H1 (cell line): ENCODE results near the gene GSG1L. TPM values are rescaled to one million over a fixed set of nuclear protein-coding genes. Genes with fewer than 3 reads are reported as not detected.

Source experiments
- CTCF ChIA-PET: fragments of 300-600 bp; sonication (Branson Sonifier 250); formaldehyde crosslinking; loops from one replicate; lab custom pipeline; 2021; ENCODE audit not compliant: partially characterized antibody; lab: Charles Lee
- POLR2A ChIA-PET: fragments of 300-600 bp; sonication (Branson Sonifier 250); formaldehyde crosslinking; loops from one replicate; lab custom pipeline; 2021; ENCODE audit warnings: inconsistent platforms; ENCODE audit not compliant: partially characterized antibody; lab: Charles Lee
- DNase-seq, 2 experiments: peaks; one replicate each; pipeline versions ENCODE4 v3.0.0 to v3.0.0-alpha.2; 2010 to 2022; ENCODE audit warnings: low spot score in 2 of 2, low read depth in 1 of 2, mixed read lengths in 1 of 2
- FAIRE-seq: peaks from 2 replicates; lab custom pipeline; 2011; peaks lifted over from hg19 to GRCh38; lab: Jason Lieb, UNC
- H2AFZ ChIP-seq: 2 replicates; pipeline ENCODE4 v1.8.1; 2012; ENCODE audit warnings: low read length, inconsistent platforms
- H2AK5ac ChIP-seq: 2 replicates; pipeline ENCODE4 v1.6.1; 2013; ENCODE audit warnings: low read depth, low read length
- H2BK120ac ChIP-seq: replicated peaks from 2 replicates; pipeline ENCODE3; 2013; ENCODE audit warnings: low read depth, low read length, inconsistent platforms
- H2BK12ac ChIP-seq: 2 replicates; pipeline ENCODE4 v1.6.1; 2013; ENCODE audit warnings: low read depth, low read length
- H2BK15ac ChIP-seq: 2 replicates; pipeline ENCODE4 v1.6.1; 2013; ENCODE audit warnings: low read length
- H2BK20ac ChIP-seq: 2 replicates; pipeline ENCODE4 v1.6.1; 2013; ENCODE audit warnings: low read length
- H2BK5ac ChIP-seq: 2 replicates; pipeline ENCODE4 v1.6.1; 2013; ENCODE audit warnings: low read depth, low read length
- H3K14ac ChIP-seq: 2 replicates; pipeline ENCODE4 v1.6.1; 2013; ENCODE audit warnings: inconsistent platforms; ENCODE audit not compliant: insufficient read length
- H3K18ac ChIP-seq: 2 replicates; pipeline ENCODE4 v1.6.1; 2013; ENCODE audit warnings: low read length; ENCODE audit errors: extremely low read depth
- H3K23ac ChIP-seq: 2 replicates; pipeline ENCODE4 v1.6.1; 2013; ENCODE audit warnings: inconsistent platforms; ENCODE audit not compliant: insufficient read length
- H3K23me2 ChIP-seq: 2 replicates; pipeline ENCODE4 v1.6.1; 2013; ENCODE audit warnings: low read depth, low read length
- H3K27ac ChIP-seq: 2 replicates; pipeline ENCODE4 v1.6.1; 2011; ENCODE audit warnings: low read depth, low read length, inconsistent platforms
- H3K27me3 ChIP-seq, 4 experiments: replicated peaks in 1 of 4; 1 replicate in 1 of 4; 2 replicates in 3 of 4; pipeline versions ENCODE4 v1.6.1 to v1.8.1; 2011 to 2013; ENCODE audit warnings: low read length in 3 of 4, mild to moderate bottlenecking in 3 of 4, inconsistent platforms in 2 of 4, mixed read lengths in 2 of 4, moderate library complexity in 1 of 4; ENCODE audit not compliant: control insufficient read depth in 3 of 4, insufficient read depth in 3 of 4; ENCODE audit errors: extremely low read depth in 1 of 4
- H3K36me3 ChIP-seq, 4 experiments: 2 replicates each; pipeline versions ENCODE4 v1.6.1 to v1.8.1; 2011 to 2013; ENCODE audit warnings: mild to moderate bottlenecking in 4 of 4, low read length in 3 of 4, moderate library complexity in 2 of 4, control low read depth in 1 of 4, inconsistent platforms in 1 of 4; ENCODE audit not compliant: insufficient read depth in 4 of 4, control insufficient read depth in 2 of 4
- H3K4ac ChIP-seq: replicated peaks from 2 replicates; pipeline ENCODE3; 2013; ENCODE audit warnings: low read length, low read depth, mixed read lengths, inconsistent platforms; ENCODE audit not compliant: insufficient read length
- H3K4me1 ChIP-seq, 4 experiments: replicated peaks in 1 of 4; 1 replicate in 1 of 4; 2 replicates in 3 of 4; pipeline versions ENCODE4 v1.6.1 to v1.8.1; 2011 to 2013; ENCODE audit warnings: low read length in 3 of 4, inconsistent platforms in 2 of 4, mixed read lengths in 1 of 4; ENCODE audit not compliant: insufficient read depth in 4 of 4, control insufficient read depth in 3 of 4
- H3K4me2 ChIP-seq, 2 experiments: 2 replicates each; pipeline versions ENCODE4 v1.6.1 to v1.8.1; 2011 to 2013; ENCODE audit warnings: low read depth in 2 of 2, low read length in 2 of 2, control low read depth in 1 of 2, inconsistent platforms in 1 of 2, mild to moderate bottlenecking in 1 of 2; ENCODE audit not compliant: insufficient read depth in 1 of 2
- H3K4me3 ChIP-seq, 4 experiments: fragments of 200-600, 300-600 bp in 1 of 4; sonication (generic), shearing (Covaris generic), sonication (Bioruptor Twin) in 1 of 4; 2 replicates each; pipeline versions ENCODE4 v1.5.1 to v1.8.1; 2011 to 2016; ENCODE audit warnings: low read length in 4 of 4, low read depth in 3 of 4, control low read depth in 2 of 4, inconsistent platforms in 2 of 4, mild to moderate bottlenecking in 2 of 4, mixed read lengths in 1 of 4, moderate library complexity in 1 of 4; ENCODE audit not compliant: insufficient read depth in 2 of 4; ENCODE audit errors: extremely low read depth in 1 of 4
- H3K56ac ChIP-seq: replicated peaks from 2 replicates; pipeline ENCODE3; 2013; ENCODE audit warnings: low read depth, mild to moderate bottlenecking, mixed read lengths, low read length, inconsistent platforms; ENCODE audit not compliant: insufficient read length
- H3K79me1 ChIP-seq: 2 replicates; pipeline ENCODE4 v1.6.1; 2013; ENCODE audit warnings: low read depth, low read length, control low read depth
- H3K79me2 ChIP-seq, 2 experiments: 2 replicates each; pipeline versions ENCODE4 v1.6.1 to v1.8.1; 2012 to 2013; ENCODE audit warnings: low read length in 2 of 2, mild to moderate bottlenecking in 2 of 2, inconsistent platforms in 1 of 2; ENCODE audit not compliant: insufficient read depth in 2 of 2, control insufficient read depth in 1 of 2
- H3K9ac ChIP-seq, 4 experiments: replicated peaks in 1 of 4; 1 replicate in 1 of 4; 2 replicates in 3 of 4; pipeline versions ENCODE4 v1.6.1 to v1.8.1; 2011 to 2013; ENCODE audit warnings: low read depth in 3 of 4, low read length in 3 of 4, control low read depth in 2 of 4, mild to moderate bottlenecking in 2 of 4, moderate library complexity in 2 of 4, inconsistent platforms in 1 of 4; ENCODE audit errors: extremely low read depth in 1 of 4
- H3K9me3 ChIP-seq, 2 experiments: 2 replicates each; pipeline versions ENCODE4 v1.6.1 to v1.8.1; 2012 to 2013; ENCODE audit warnings: mild to moderate bottlenecking in 2 of 2, moderate library complexity in 2 of 2, control low read depth in 1 of 2, inconsistent platforms in 1 of 2, low read depth in 1 of 2, low read length in 1 of 2, mixed read lengths in 1 of 2; ENCODE audit not compliant: insufficient read depth in 2 of 2
- H4K20me1 ChIP-seq, 2 experiments: replicated peaks in 1 of 2; 2 replicates each; pipeline versions ENCODE3 to v1.8.1; 2011 to 2013; ENCODE audit warnings: inconsistent platforms in 2 of 2, low read length in 2 of 2, mild to moderate bottlenecking in 1 of 2; ENCODE audit not compliant: insufficient read depth in 2 of 2, control insufficient read depth in 1 of 2
- H4K5ac ChIP-seq: 2 replicates; pipeline ENCODE4 v1.6.1; 2013; ENCODE audit warnings: low read length, low read depth, mixed read lengths, inconsistent platforms; ENCODE audit not compliant: insufficient read length
- H4K8ac ChIP-seq: 2 replicates; pipeline ENCODE4 v1.8.0; 2013; ENCODE audit warnings: mild to moderate bottlenecking, moderate library complexity, low read length, inconsistent platforms; ENCODE audit not compliant: insufficient read depth; ENCODE audit errors: extremely low read depth
- H4K91ac ChIP-seq: replicated peaks from 2 replicates; pipeline ENCODE3; 2013; ENCODE audit warnings: low read length, mixed read lengths, inconsistent platforms; ENCODE audit not compliant: insufficient read length
- BRCA1 ChIP-seq: IDR thresholded peaks from 2 replicates; pipeline ENCODE4 v1.6.1; 2012; ENCODE audit warnings: low read depth, low read length, improper control_type of control experiment
- CBX8 ChIP-seq: fragments of 300-800, 300-1000 bp; sonication (generic); IDR thresholded peaks from 2 replicates; pipeline ENCODE4 v1.7.1; 2016; ENCODE audit warnings: low read depth, low read length, borderline replicate concordance
- CEBPB ChIP-seq: IDR thresholded peaks from 2 replicates; pipeline ENCODE4 v1.6.1; 2012; ENCODE audit warnings: low read depth, low read length
- EZH2 ChIP-seq: fragments of 200-600 bp; sonication (generic); IDR thresholded peaks from 2 replicates; pipeline ENCODE4 v1.7.1; 2012; ENCODE audit warnings: low read depth, mild to moderate bottlenecking, moderate library complexity, low read length, inconsistent platforms; ENCODE audit not compliant: severe bottlenecking
- RNF2 ChIP-seq: fragments of 200-900, 300-1000 bp; sonication (generic); IDR thresholded peaks from 2 replicates; pipeline ENCODE4 v1.7.1; 2016; ENCODE audit warnings: borderline replicate concordance, low read depth, mild to moderate bottlenecking, antibody characterized with exemption, low read length; ENCODE audit not compliant: poor library complexity, severe bottlenecking; ENCODE audit errors: missing control alignments
- SAP30 ChIP-seq: fragments of 300-600 bp; sonication (generic); IDR thresholded peaks from 2 replicates; pipeline ENCODE4 v1.7.1; 2012; ENCODE audit warnings: low read length, moderate library complexity, mild to moderate bottlenecking, inconsistent platforms; ENCODE audit not compliant: insufficient read depth, insufficient replicate concordance
- TAF7 ChIP-seq: optimal IDR thresholded peaks from 2 replicates; pipeline ENCODE3; 2011; ENCODE audit warnings: low read depth, mild to moderate bottlenecking, inconsistent platforms, low read length, moderate library complexity, borderline replicate concordance
- TEAD4 ChIP-seq: IDR thresholded peaks from 2 replicates; pipeline ENCODE4 v1.6.1; 2012; ENCODE audit warnings: low read depth, low read length, inconsistent platforms, mixed read lengths
- WGBS, 2 experiments: shearing (Covaris generic) in 1 of 2; methylation state at CpG; one replicate each; pipeline versions ENCODE4 v1.1.6 to v1.1.7; 2013 to 2015; ENCODE audit warnings: low lambda C conversion rate in 2 of 2, mixed read lengths in 2 of 2, inconsistent platforms in 1 of 2, low coverage in 1 of 2, missing lambda C conversion rate in 1 of 2; ENCODE audit not compliant: insufficient replicate concordance in 2 of 2, insufficient coverage in 1 of 2, insufficient read length in 1 of 2; ENCODE audit errors: extremely low coverage in 1 of 2, missing lambda C conversion rate in 1 of 2; 5-methylcytosine and 5-hydroxymethylcytosine counted together
- polyA plus RNA-seq, 7 experiments: library from polyadenylated mRNA; depleted of rRNA in 3 of 7; stranded (reverse) in 5 of 7; unstranded in 2 of 7; fragments of >200 nt in 5 of 7; fragments of 200-250 nt in 2 of 7; gene quantifications; 1 replicate in 5 of 7; 2 replicates in 1 of 7; 4 replicates in 1 of 7; pipeline versions ENCODE4 v1.2.1 to v1.2.3, GENCODE V29; 2011 to 2013; ENCODE audit warnings: missing spikeins in 2 of 7, mixed read lengths in 2 of 7
- total RNA-seq: library from RNA; stranded (reverse); fragmentation: NEBNext Ultra II Directional; extraction: Animal tissue kit (Norgen Biotek cat#: 25700); gene quantifications from 2 replicates; pipeline ENCODE4 v1.2.1, GENCODE V29; 2021
- TF ChIP-seq, protein P1 (sequence below): IDR thresholded peaks from 2 replicates; pipeline ENCODE4 v1.6.1; 2012; ENCODE audit warnings: inconsistent platforms
- TF ChIP-seq, protein P2 (sequence below), 3 experiments: IDR thresholded peaks; 1 replicate in 2 of 3; 2 replicates in 1 of 3; pipeline versions ENCODE4 v1.5.1 to v1.6.1; 2011; ENCODE audit warnings: low read length in 3 of 3, mild to moderate bottlenecking in 3 of 3, inconsistent platforms in 2 of 3, low read depth in 1 of 3, moderate library complexity in 1 of 3; ENCODE audit not compliant: insufficient read depth in 1 of 3; ENCODE audit errors: control extremely low read depth in 1 of 3

The GSG1L gene
- total and polyA plus RNA-seq, 2 of the 8 experiments (the other 6 are each of a cell fraction or from before 2014, with no cell fraction given), result 0.71 to 1.1 TPM

DNA sequence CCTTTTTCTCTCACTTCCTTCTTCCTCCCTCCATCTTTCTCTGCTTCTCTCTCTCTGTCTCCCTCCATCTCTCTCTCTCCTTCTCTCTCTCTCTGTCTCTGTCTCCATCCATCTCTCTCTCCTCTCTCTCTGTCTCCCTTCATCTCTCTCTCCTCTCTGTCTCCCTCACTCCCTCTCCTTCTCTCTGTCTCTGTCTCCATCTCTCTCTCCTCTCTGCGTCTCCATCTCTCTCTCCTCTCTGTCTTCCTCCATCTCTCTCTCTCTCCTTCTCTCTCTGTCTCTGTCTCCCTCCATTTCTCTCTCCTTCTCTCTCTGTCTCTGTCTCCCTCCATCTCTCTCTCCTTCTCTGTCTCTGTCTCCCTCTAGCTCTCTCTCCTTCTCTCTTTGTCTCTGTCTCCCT lies 194.1 kb downstream of the GSG1L start:
- Histone ChIP-seq H2BK15ac (no peak overlapping the region), H3K36me3 (no peaks in the 10 kb centered on the region), H3K56ac (no peak overlapping the region), H3K4me3 (no peak overlapping the region), H2BK120ac (no peak overlapping the region), H3K9ac (no peak overlapping the region), H3K4ac (no peak overlapping the region), H4K91ac (no peak overlapping the region), H3K18ac (no peak overlapping the region), H3K79me2 (no peaks in the 10 kb centered on the region), H3K9me3 (peaks cover 9 to 10% of the 10 kb centered on the region in 2 experiments), H3K23me2 (no peaks in the 10 kb centered on the region; the same call in 1 of the 2 replicates), H3K4me2 (no peak overlapping the region), H2AK5ac (no peak overlapping the region), H2BK20ac (no peak overlapping the region), H4K20me1 (no peaks in the 10 kb centered on the region), H3K79me1 (no peaks in the 10 kb centered on the region), H4K8ac (no peak overlapping the region), H2BK12ac (no peak overlapping the region), H4K5ac (no peak overlapping the region), H3K14ac (no peak overlapping the region), H2BK5ac (no peak overlapping the region), H3K27me3 (peaks cover 0 to 3% (median 1%) of the 10 kb centered on the region in 4 experiments; a peak in 3 of 7 replicates), H2AFZ (no peak overlapping the region), H3K4me1 (no peaks in the 10 kb centered on the region), H3K23ac (no peak overlapping the region), H3K27ac (no peak overlapping the region)
- POLR2A ChIA-PET, result no interaction called here
- FAIRE-seq, result no peak
- no peak for DNase-seq
- WGBS, 2 experiments, result 83% methylated on average over 1 of the region's 1 CpG; no CpG with 5 or more reads in 1 of the 2 experiments
- CTCF ChIA-PET, result interaction anchor here (0.7 to 8.3 kb wide), 5 partner anchors 11 to 171 kb away, joined by 3 to 158 read pairs (median 23); no protein-coding TSS in a partner anchor
- TF ChIP-seq TEAD4, result no peak
- TF ChIP-seq CBX8, result no peak
- TF ChIP-seq, protein P1, sequence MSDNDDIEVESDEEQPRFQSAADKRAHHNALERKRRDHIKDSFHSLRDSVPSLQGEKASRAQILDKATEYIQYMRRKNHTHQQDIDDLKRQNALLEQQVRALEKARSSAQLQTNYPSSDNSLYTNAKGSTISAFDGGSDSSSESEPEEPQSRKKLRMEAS, result no peak
- TF ChIP-seq TAF7, result no peak
- TF ChIP-seq CEBPB, result no peak
- no peak for TF ChIP-seq SAP30
- no peak for TF ChIP-seq EZH2
- TF ChIP-seq, protein P2, sequence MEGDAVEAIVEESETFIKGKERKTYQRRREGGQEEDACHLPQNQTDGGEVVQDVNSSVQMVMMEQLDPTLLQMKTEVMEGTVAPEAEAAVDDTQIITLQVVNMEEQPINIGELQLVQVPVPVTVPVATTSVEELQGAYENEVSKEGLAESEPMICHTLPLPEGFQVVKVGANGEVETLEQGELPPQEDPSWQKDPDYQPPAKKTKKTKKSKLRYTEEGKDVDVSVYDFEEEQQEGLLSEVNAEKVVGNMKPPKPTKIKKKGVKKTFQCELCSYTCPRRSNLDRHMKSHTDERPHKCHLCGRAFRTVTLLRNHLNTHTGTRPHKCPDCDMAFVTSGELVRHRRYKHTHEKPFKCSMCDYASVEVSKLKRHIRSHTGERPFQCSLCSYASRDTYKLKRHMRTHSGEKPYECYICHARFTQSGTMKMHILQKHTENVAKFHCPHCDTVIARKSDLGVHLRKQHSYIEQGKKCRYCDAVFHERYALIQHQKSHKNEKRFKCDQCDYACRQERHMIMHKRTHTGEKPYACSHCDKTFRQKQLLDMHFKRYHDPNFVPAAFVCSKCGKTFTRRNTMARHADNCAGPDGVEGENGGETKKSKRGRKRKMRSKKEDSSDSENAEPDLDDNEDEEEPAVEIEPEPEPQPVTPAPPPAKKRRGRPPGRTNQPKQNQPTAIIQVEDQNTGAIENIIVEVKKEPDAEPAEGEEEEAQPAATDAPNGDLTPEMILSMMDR (IDR thresholded peaks at IDR 0.05; ENCODE audit: control extremely low read depth in 1 of 3, insufficient read depth in 1 of 3, low read depth in 1 of 3, low read length in 3 of 3), result no peak
- TF ChIP-seq BRCA1, result no peak
- TF ChIP-seq RNF2, result no peak
